HG02973 (cell line): ENCODE results near the gene ROM1.
"Not testable (repeated sequence)": the region's sequence is repeated elsewhere in the genome, so short reads cannot be mapped to it uniquely, and the experiment has no call there.

Experiments used
- ATAC-seq: cut with Tn5 transposase; IDR thresholded peaks from one replicate; pipeline ENCODE4 v1.9.1; 2021; ENCODE audit warnings: moderate library complexity; ENCODE audit not compliant: unreplicated experiment

The ROM1 gene

DNA sequence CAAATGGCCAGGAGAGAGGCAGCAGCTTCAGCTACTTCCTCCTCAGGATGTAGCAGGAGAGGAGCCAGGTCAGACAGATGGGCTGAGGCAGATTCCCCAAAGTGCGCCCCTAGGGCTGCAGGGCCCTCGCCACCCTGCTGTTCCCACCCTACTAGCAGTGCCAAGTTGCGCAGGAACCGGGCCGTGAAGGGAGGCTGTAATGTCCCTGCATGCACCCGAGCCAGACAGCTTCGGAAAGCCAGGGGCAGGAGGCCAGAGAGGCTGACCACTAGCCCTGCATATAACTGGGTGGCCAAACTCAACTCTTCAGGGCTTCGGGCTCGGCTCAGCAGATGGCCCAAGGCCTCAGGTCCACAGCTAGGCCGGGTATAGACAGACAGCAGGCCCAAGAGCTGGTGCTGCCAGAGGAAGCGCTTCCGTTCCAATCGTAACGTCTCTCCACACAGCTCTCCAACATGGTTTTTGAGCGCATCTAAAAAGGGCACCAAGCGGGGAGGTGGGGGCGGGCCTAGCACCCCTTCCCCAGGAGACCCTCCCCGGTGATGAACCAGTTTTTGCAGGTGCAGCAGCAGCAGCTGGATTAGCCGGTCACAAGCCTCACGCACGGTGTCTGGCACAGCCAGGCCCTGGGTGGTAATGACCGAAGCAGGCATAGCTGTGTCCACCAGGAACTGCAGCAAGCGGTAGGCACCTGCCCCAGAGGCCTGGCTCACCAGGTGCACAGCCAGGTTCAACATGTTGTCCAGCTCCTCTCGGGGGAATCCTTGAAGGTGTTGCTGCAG lies 35.3 kb downstream of the ROM1 start:
- ATAC-seq, result no peak

DNA sequence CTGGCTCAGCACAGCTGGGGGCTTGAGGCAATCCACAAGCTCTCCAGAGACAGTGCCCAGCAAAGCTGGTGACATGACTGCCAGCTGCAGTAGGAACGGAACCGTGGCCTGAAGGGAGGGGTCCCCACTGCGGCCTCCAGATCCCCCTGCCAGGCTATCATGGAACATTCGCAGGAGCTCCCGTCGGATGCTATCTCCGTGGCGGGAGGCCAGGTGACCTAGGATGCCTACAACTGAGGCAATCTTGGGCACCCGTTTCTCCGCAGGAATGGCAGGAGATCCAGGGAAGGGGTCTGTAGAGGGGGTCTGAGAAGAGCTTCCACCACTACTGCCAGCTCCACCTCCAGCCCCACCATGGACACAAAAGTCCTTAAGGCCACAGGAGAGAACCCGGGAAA lies 35.9 kb downstream of the ROM1 start:
- ATAC-seq, result no peak

DNA sequence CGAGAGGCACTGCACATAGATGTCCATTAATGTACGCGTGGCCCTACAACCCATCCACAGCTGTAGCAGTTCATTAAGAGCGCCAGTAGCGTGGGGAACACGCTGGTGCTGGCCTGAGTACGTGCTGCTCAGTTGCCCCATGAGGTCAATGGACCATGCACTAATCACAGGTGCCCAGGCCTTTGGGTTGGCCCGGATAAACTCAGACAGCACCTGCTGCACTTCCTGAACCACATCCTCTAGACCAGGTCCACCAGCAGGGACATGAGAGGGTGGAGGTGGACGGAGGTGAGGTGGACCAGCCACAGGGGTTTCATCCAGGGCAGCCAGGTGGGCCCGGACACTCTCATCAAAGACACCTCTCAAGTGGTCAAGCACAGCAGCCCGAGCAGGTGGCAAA lies 36.4 kb downstream of the ROM1 start:
- ATAC-seq, result no peak

DNA sequence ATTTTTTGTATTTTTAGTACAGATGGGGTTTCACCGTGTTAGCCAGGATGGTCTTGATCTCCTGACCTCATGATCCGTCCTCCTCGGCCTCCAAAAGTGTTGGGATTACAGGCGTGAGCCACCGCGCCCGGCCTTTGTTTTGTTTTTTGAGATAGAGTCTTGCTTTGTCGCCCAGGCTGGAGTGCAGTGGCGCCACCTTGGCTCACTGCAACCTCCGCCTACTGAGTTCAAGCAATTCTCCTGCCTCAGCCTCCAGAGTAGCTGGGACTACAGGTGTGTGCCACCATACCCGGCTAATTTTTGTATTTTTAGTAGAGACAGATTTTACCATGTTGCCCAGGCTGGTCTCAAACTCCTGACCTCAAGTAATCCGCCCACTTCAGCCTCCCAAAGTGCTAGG lies 37.2 kb downstream of the ROM1 start:
- ATAC-seq, result not testable (repeated sequence)

DNA sequence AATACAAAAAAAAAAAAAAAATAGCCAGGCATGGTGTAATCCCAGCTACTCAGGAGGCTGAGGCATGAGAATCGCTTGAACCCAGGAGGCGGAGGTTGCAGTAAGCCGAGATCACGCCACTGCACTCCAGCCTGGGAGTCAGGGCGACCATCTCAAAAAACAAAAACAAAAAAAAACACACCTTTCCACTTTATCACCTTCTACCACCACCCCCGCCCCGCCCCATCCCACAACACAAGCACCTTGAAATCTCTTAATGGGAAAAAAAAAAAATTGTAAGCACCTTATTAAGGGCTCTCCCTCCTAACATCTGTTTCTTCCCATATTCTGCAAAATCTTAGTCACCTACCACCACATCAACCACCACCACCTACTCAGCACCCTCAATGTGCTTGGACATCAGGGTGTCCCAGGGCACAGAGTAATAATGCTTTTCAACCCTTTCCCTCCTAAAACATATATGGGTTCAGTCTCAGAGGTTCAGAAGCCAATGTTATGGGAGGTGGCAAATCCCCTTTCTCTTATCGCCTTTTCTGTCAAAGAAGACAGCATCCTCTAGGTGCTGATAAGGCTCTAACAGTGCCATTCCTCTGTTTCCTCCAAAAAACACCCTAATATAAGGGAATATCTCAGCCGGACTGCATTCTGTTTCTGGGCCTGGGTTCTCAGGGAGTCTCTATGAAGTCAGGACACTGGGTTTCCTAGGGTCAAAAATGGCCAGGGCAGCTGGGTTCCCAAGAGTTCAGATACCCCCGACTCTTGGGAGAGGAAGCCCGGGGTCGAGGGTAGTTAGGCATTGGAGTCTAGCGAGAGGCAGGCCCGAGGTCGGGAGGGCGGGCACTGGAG lies 39.3 kb downstream of the ROM1 start:
- ATAC-seq, result peak; percentile 25

DNA sequence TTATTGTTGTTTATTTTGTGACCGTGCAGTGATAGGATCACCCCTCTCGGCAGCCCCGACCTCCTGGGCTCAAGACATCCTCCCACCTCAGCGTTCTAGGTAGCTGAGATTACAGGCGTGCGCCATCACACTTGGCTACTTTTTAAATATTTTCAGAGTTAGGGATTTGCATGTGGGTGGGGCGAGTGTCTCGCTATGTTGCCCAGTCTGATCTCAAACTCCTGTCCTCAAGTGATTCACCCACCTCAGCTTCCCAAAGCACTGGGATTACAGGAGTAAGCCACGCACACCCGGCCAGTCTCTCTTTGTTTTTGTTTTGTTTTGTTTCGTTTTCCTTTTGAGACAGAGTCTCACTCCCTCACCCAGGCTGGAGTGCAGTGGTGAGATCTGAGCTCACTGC lies 41.2 kb downstream of the ROM1 start:
- no peak for ATAC-seq

DNA sequence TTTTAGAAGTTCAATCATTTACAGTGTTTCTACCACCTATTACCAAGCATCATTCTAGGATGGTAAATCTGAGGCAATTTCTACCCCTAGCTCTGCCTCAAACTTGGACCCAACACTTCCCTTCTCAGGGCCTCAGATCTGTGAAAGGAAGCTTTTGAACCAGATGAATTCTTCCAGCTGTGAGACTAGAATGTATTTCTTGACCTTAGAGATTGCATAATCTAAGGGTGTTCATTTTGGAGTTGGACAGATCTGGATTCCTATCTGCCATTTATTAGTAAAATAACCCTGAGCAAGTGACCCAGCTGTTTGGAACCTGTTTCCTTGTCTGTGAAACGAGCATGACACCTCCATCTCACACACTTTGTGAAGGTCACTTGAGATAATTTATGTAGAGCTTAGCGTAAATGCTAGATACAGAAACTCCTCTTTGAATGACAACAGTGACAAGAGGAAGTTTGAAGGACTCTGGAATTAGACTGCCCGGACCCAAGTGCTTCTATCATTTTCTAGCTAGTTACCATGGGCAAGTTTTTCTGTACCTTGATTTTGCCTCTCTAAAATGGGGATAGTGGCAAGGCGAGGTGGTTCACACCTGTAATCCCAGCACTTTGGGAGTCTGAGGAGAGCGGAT lies 43.9 kb downstream of the ROM1 start:
- ATAC-seq, result no peak

DNA sequence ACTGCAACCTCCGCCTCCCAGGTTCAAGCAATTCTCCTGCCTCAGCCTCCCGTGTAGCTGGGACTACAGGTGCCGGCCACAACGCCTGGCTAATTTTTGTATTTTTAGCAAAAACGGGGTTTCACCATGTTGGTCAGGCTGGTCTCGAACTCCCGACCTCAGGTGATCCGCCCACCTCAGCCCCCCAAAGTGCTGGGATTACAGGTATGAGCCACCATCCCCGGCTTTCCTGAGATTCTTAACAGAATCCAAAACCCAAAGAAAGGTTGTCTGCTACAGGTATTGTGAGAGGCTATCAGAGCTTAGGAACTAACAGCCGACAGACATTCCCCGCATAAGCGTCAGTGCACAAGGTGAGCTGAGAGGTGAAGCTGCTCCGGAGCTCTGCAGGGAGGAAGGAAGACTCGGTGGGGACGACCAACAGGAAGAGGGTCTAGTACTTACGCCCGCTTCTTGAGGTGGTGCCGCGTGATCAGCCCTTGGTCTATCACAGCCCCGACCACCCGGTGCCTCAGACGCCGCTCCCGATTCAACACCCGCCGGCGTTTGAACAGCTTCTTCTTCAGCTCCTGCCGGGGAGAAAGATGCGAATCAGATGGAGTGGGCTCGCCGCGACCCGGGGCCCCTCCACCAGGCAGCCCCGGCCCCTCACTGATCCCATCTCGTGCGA lies 51.5 kb downstream of the ROM1 start:
- ATAC-seq, result peak; percentile 29
